H1 (cell line): ENCODE measurements around the gene TOR4A. TPM values are rescaled to one million over a fixed set of nuclear protein-coding genes. Genes with fewer than 3 reads are reported as not detected.
A peak's percentile ranks its signal among the peaks of the same experiment; 100 is the strongest.

Experiments used
- CTCF ChIA-PET: fragments of 300-600 bp; sonication (Branson Sonifier 250); formaldehyde crosslinking; loops from one replicate; lab custom pipeline; 2021; ENCODE audit not compliant: partially characterized antibody; lab: Charles Lee
- POLR2A ChIA-PET: fragments of 300-600 bp; sonication (Branson Sonifier 250); formaldehyde crosslinking; loops from one replicate; lab custom pipeline; 2021; ENCODE audit warnings: inconsistent platforms; ENCODE audit not compliant: partially characterized antibody; lab: Charles Lee
- DNase-seq, 2 experiments: peaks; one replicate each; pipeline versions ENCODE4 v3.0.0 to v3.0.0-alpha.2; 2010 to 2022; ENCODE audit warnings: low spot score in 2 of 2, low read depth in 1 of 2, mixed read lengths in 1 of 2
- FAIRE-seq: peaks from 2 replicates; lab custom pipeline; 2011; peaks lifted over from hg19 to GRCh38; lab: Jason Lieb, UNC
- H2AFZ ChIP-seq: 2 replicates; pipeline ENCODE4 v1.8.1; 2012; ENCODE audit warnings: low read length, inconsistent platforms
- H2AK5ac ChIP-seq: 2 replicates; pipeline ENCODE4 v1.6.1; 2013; ENCODE audit warnings: low read depth, low read length
- H2BK120ac ChIP-seq: replicated peaks from 2 replicates; pipeline ENCODE3; 2013; ENCODE audit warnings: low read depth, low read length, inconsistent platforms
- H2BK12ac ChIP-seq: 2 replicates; pipeline ENCODE4 v1.6.1; 2013; ENCODE audit warnings: low read depth, low read length
- H2BK15ac ChIP-seq: 2 replicates; pipeline ENCODE4 v1.6.1; 2013; ENCODE audit warnings: low read length
- H2BK20ac ChIP-seq: 2 replicates; pipeline ENCODE4 v1.6.1; 2013; ENCODE audit warnings: low read length
- H2BK5ac ChIP-seq: 2 replicates; pipeline ENCODE4 v1.6.1; 2013; ENCODE audit warnings: low read depth, low read length
- H3K14ac ChIP-seq: 2 replicates; pipeline ENCODE4 v1.6.1; 2013; ENCODE audit warnings: inconsistent platforms; ENCODE audit not compliant: insufficient read length
- H3K18ac ChIP-seq: 2 replicates; pipeline ENCODE4 v1.6.1; 2013; ENCODE audit warnings: low read length; ENCODE audit errors: extremely low read depth
- H3K23ac ChIP-seq: 2 replicates; pipeline ENCODE4 v1.6.1; 2013; ENCODE audit warnings: inconsistent platforms; ENCODE audit not compliant: insufficient read length
- H3K23me2 ChIP-seq: 2 replicates; pipeline ENCODE4 v1.6.1; 2013; ENCODE audit warnings: low read depth, low read length
- H3K27ac ChIP-seq: 2 replicates; pipeline ENCODE4 v1.6.1; 2011; ENCODE audit warnings: low read depth, low read length, inconsistent platforms
- H3K27me3 ChIP-seq, 4 experiments: replicated peaks in 1 of 4; 1 replicate in 1 of 4; 2 replicates in 3 of 4; pipeline versions ENCODE4 v1.6.1 to v1.8.1; 2011 to 2013; ENCODE audit warnings: low read length in 3 of 4, mild to moderate bottlenecking in 3 of 4, inconsistent platforms in 2 of 4, mixed read lengths in 2 of 4, moderate library complexity in 1 of 4; ENCODE audit not compliant: control insufficient read depth in 3 of 4, insufficient read depth in 3 of 4; ENCODE audit errors: extremely low read depth in 1 of 4
- H3K36me3 ChIP-seq, 4 experiments: 2 replicates each; pipeline versions ENCODE4 v1.6.1 to v1.8.1; 2011 to 2013; ENCODE audit warnings: mild to moderate bottlenecking in 4 of 4, low read length in 3 of 4, moderate library complexity in 2 of 4, control low read depth in 1 of 4, inconsistent platforms in 1 of 4; ENCODE audit not compliant: insufficient read depth in 4 of 4, control insufficient read depth in 2 of 4
- H3K4ac ChIP-seq: replicated peaks from 2 replicates; pipeline ENCODE3; 2013; ENCODE audit warnings: low read length, low read depth, mixed read lengths, inconsistent platforms; ENCODE audit not compliant: insufficient read length
- H3K4me1 ChIP-seq, 4 experiments: replicated peaks in 1 of 4; 1 replicate in 1 of 4; 2 replicates in 3 of 4; pipeline versions ENCODE4 v1.6.1 to v1.8.1; 2011 to 2013; ENCODE audit warnings: low read length in 3 of 4, inconsistent platforms in 2 of 4, mixed read lengths in 1 of 4; ENCODE audit not compliant: insufficient read depth in 4 of 4, control insufficient read depth in 3 of 4
- H3K4me2 ChIP-seq, 2 experiments: 2 replicates each; pipeline versions ENCODE4 v1.6.1 to v1.8.1; 2011 to 2013; ENCODE audit warnings: low read depth in 2 of 2, low read length in 2 of 2, control low read depth in 1 of 2, inconsistent platforms in 1 of 2, mild to moderate bottlenecking in 1 of 2; ENCODE audit not compliant: insufficient read depth in 1 of 2
- H3K4me3 ChIP-seq, 4 experiments: fragments of 200-600, 300-600 bp in 1 of 4; sonication (generic), shearing (Covaris generic), sonication (Bioruptor Twin) in 1 of 4; 2 replicates each; pipeline versions ENCODE4 v1.5.1 to v1.8.1; 2011 to 2016; ENCODE audit warnings: low read length in 4 of 4, low read depth in 3 of 4, control low read depth in 2 of 4, inconsistent platforms in 2 of 4, mild to moderate bottlenecking in 2 of 4, mixed read lengths in 1 of 4, moderate library complexity in 1 of 4; ENCODE audit not compliant: insufficient read depth in 2 of 4; ENCODE audit errors: extremely low read depth in 1 of 4
- H3K56ac ChIP-seq: replicated peaks from 2 replicates; pipeline ENCODE3; 2013; ENCODE audit warnings: low read depth, mild to moderate bottlenecking, mixed read lengths, low read length, inconsistent platforms; ENCODE audit not compliant: insufficient read length
- H3K79me1 ChIP-seq: 2 replicates; pipeline ENCODE4 v1.6.1; 2013; ENCODE audit warnings: low read depth, low read length, control low read depth
- H3K79me2 ChIP-seq, 2 experiments: 2 replicates each; pipeline versions ENCODE4 v1.6.1 to v1.8.1; 2012 to 2013; ENCODE audit warnings: low read length in 2 of 2, mild to moderate bottlenecking in 2 of 2, inconsistent platforms in 1 of 2; ENCODE audit not compliant: insufficient read depth in 2 of 2, control insufficient read depth in 1 of 2
- H3K9ac ChIP-seq, 4 experiments: replicated peaks in 1 of 4; 1 replicate in 1 of 4; 2 replicates in 3 of 4; pipeline versions ENCODE4 v1.6.1 to v1.8.1; 2011 to 2013; ENCODE audit warnings: low read depth in 3 of 4, low read length in 3 of 4, control low read depth in 2 of 4, mild to moderate bottlenecking in 2 of 4, moderate library complexity in 2 of 4, inconsistent platforms in 1 of 4; ENCODE audit errors: extremely low read depth in 1 of 4
- H3K9me3 ChIP-seq, 2 experiments: 2 replicates each; pipeline versions ENCODE4 v1.6.1 to v1.8.1; 2012 to 2013; ENCODE audit warnings: mild to moderate bottlenecking in 2 of 2, moderate library complexity in 2 of 2, control low read depth in 1 of 2, inconsistent platforms in 1 of 2, low read depth in 1 of 2, low read length in 1 of 2, mixed read lengths in 1 of 2; ENCODE audit not compliant: insufficient read depth in 2 of 2
- H4K20me1 ChIP-seq, 2 experiments: replicated peaks in 1 of 2; 2 replicates each; pipeline versions ENCODE3 to v1.8.1; 2011 to 2013; ENCODE audit warnings: inconsistent platforms in 2 of 2, low read length in 2 of 2, mild to moderate bottlenecking in 1 of 2; ENCODE audit not compliant: insufficient read depth in 2 of 2, control insufficient read depth in 1 of 2
- H4K5ac ChIP-seq: 2 replicates; pipeline ENCODE4 v1.6.1; 2013; ENCODE audit warnings: low read length, low read depth, mixed read lengths, inconsistent platforms; ENCODE audit not compliant: insufficient read length
- H4K8ac ChIP-seq: 2 replicates; pipeline ENCODE4 v1.8.0; 2013; ENCODE audit warnings: mild to moderate bottlenecking, moderate library complexity, low read length, inconsistent platforms; ENCODE audit not compliant: insufficient read depth; ENCODE audit errors: extremely low read depth
- H4K91ac ChIP-seq: replicated peaks from 2 replicates; pipeline ENCODE3; 2013; ENCODE audit warnings: low read length, mixed read lengths, inconsistent platforms; ENCODE audit not compliant: insufficient read length
- ASH2L ChIP-seq: fragments of 200-600, 300-600 bp; sonication (generic); IDR thresholded peaks from one replicate; pipeline ENCODE4 v1.7.1; 2017; ENCODE audit warnings: low read length
- E2F6 ChIP-seq: IDR thresholded peaks from 2 replicates; pipeline ENCODE4 v1.6.1; 2012; ENCODE audit warnings: inconsistent platforms
- WGBS, 2 experiments: shearing (Covaris generic) in 1 of 2; methylation state at CpG; one replicate each; pipeline versions ENCODE4 v1.1.6 to v1.1.7; 2013 to 2015; ENCODE audit warnings: low lambda C conversion rate in 2 of 2, mixed read lengths in 2 of 2, inconsistent platforms in 1 of 2, low coverage in 1 of 2, missing lambda C conversion rate in 1 of 2; ENCODE audit not compliant: insufficient replicate concordance in 2 of 2, insufficient coverage in 1 of 2, insufficient read length in 1 of 2; ENCODE audit errors: extremely low coverage in 1 of 2, missing lambda C conversion rate in 1 of 2; 5-methylcytosine and 5-hydroxymethylcytosine counted together
- polyA plus RNA-seq, 7 experiments: library from polyadenylated mRNA; depleted of rRNA in 3 of 7; stranded (reverse) in 5 of 7; unstranded in 2 of 7; fragments of >200 nt in 5 of 7; fragments of 200-250 nt in 2 of 7; gene quantifications; 1 replicate in 5 of 7; 2 replicates in 1 of 7; 4 replicates in 1 of 7; pipeline versions ENCODE4 v1.2.1 to v1.2.3, GENCODE V29; 2011 to 2013; ENCODE audit warnings: missing spikeins in 2 of 7, mixed read lengths in 2 of 7
- total RNA-seq: library from RNA; stranded (reverse); fragmentation: NEBNext Ultra II Directional; extraction: Animal tissue kit (Norgen Biotek cat#: 25700); gene quantifications from 2 replicates; pipeline ENCODE4 v1.2.1, GENCODE V29; 2021

TOR4A gene
- total and polyA plus RNA-seq, 2 of the 8 experiments (the other 6 are each of a cell fraction or from before 2014, with no cell fraction given) = 8.4 to 9.3 TPM

DNA sequence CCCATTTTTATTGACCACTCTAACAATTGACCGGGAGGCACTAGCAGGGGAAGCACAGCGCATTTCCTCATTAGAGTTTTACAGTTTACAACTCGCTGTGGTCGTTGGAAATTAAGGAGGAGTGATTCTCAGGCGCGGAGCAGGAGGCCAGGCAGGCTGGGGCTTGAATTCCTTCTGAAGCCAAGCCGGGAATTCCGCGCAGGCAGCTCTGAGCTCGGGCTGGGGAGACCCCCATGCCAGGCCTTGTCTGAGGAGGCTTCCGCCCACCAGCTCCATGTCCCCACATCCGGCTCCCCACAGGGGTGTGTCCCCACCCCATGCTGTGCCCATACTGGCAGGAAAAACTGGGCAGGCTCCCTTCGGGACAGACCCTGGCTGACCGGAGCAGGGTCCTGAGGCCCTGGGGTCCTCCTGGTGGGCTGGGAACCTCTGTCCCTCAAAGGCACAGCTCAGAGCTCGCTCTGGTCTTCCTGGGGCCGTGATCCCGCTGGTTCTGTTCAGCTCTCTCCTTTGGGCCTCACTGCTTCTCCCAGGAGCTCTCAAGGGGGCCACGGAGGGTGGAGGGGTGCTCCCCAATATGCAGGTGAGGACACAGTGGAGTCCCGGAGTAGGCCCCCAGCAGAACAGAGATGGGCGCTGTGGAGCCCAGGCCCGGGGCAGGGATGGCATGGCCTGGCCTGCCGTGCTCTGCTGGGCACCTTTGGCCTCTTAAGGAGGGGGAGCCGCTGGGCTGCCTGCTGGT lies 25.8 kb downstream of the TOR4A start:
- H4K8ac ChIP-seq = peak overlapping the region; percentile 58
- H3K14ac ChIP-seq = no peak overlapping the region
- H2BK5ac ChIP-seq = no peak overlapping the region; the same call in 1 of the 2 replicates
- no peak overlapping the region for H2BK120ac ChIP-seq
- no peak for FAIRE-seq
- peak overlapping the region; percentile 72; the same call in 1 of the 2 replicates for H2BK20ac ChIP-seq
- WGBS, 2 experiments = 60% methylated on average over 23 of the region's 23 CpGs; no CpG with 5 or more reads in 1 of the 2 experiments
- peak in 1 of 2 experiments; percentile 66 for DNase-seq
- H3K27ac ChIP-seq = no peak overlapping the region
- TF ChIP-seq E2F6 = no peak
- peak; percentile 0 for TF ChIP-seq ASH2L
- no peak overlapping the region for H3K23ac ChIP-seq
- peak overlapping the region; percentile 72; the same call in 1 of the 2 replicates for H2BK15ac ChIP-seq
- no peak overlapping the region for H2AFZ ChIP-seq
- ChIA-PET POLR2A (interaction anchor here (0.9 to 10.0 kb wide), 5 partner anchors 12 to 120 kb away, joined by 3 to 129 read pairs (median 4); partner anchors contain the start of genes EXD3, NELFB and NOXA1), CTCF (interaction anchor here (0.7 to 4.7 kb wide), 19 partner anchors 9 to 274 kb away, joined by 3 to 55 read pairs (median 4); no protein-coding TSS in a partner anchor)
- peak overlapping the region; percentile 57 for H4K91ac ChIP-seq
- H2BK12ac ChIP-seq = peak overlapping the region; percentile 87; the same call in 1 of the 2 replicates
- peaks cover 0 to 16% (median 7%) of the 10 kb centered on the region in 4 experiments; a peak in 5 of 7 replicates for H3K27me3 ChIP-seq
- peaks cover 0 to 9% of the 10 kb centered on the region in 2 experiments for H4K20me1 ChIP-seq
- peak overlapping the region; percentile 29 to 62 (median 39); a peak in 6 of 8 replicates for H3K4me3 ChIP-seq
- peaks cover 0 to 56% (median 45%) of the 10 kb centered on the region in 4 experiments; a peak in 6 of 7 replicates for H3K4me1 ChIP-seq
- peaks cover 11% of the 10 kb centered on the region for H3K23me2 ChIP-seq
- no peaks in the 10 kb centered on the region for H3K9me3 ChIP-seq
- peak overlapping the region; percentile 39; the same call in 1 of the 2 replicates for H2AK5ac ChIP-seq
- no peak overlapping the region for H3K9ac ChIP-seq
- H3K4me2 ChIP-seq = peak overlapping the region; percentile 76 to 79
- H3K36me3 ChIP-seq = no peaks in the 10 kb centered on the region
- peaks cover 3% of the 10 kb centered on the region for H3K79me1 ChIP-seq
- peak overlapping the region; percentile 71 for H3K18ac ChIP-seq
- peaks cover 0 to 3% of the 10 kb centered on the region in 2 experiments; a peak in 1 of 4 replicates for H3K79me2 ChIP-seq
- H3K4ac ChIP-seq = peak overlapping the region; percentile 9
- no peak overlapping the region for H3K56ac ChIP-seq
- no peak overlapping the region for H4K5ac ChIP-seq
